T-helper 1 cell treated with Interleukin-12 subunit alpha and Interleukin-12 subunit beta and Interleukin-4 antibody, amounts not matched to agents 30 μg/mL and 1 μg/mL, for 36 hours (primary cell): ENCODE results near the gene LRRC75A.

Experiments used
- H3K27ac Mint-ChIP-seq: one replicate; pipeline ENCODE4 v1.8.0; 2021; ENCODE audit warnings: mild to moderate bottlenecking, mixed read lengths
- H3K27me3 Mint-ChIP-seq: one replicate; pipeline ENCODE4 v1.8.0; 2021; ENCODE audit warnings: low read depth, mixed read lengths
- H3K36me3 Mint-ChIP-seq: one replicate; pipeline ENCODE4 v1.8.0; 2021; ENCODE audit warnings: low read depth, mixed read lengths
- H3K4me1 Mint-ChIP-seq: one replicate; pipeline ENCODE4 v1.8.0; 2021; ENCODE audit warnings: low read depth, mixed read lengths
- H3K4me3 Mint-ChIP-seq: one replicate; pipeline ENCODE4 v1.8.0; 2021; ENCODE audit warnings: mild to moderate bottlenecking, moderate library complexity, mixed read lengths
- H3K9me3 Mint-ChIP-seq: one replicate; pipeline ENCODE4 v1.8.0; 2021; ENCODE audit warnings: mixed read lengths

Gene LRRC75A

DNA sequence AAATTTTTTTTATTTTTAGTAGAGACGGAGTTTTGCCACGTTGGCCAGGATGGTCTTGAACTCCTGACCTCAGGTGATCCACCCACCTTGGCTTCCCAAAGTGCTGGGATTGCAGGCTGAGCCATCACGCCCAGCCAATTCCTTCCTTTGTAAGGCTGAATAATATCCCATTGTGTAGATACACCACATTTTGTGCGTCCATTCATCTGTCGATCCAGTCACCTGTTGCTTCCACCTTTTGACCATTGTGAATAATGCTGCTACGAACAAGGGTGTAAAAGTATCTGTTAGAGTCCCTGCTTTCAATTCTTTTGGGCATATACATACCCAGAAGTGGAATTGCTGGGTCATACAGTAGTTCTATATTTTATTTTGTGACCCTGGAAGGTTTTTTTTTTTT is 61.3 kb downstream of the LRRC75A start:
- Mint-ChIP-seq H3K9me3 (no peaks in the 10 kb centered on the region), H3K36me3 (peaks cover 26% of the 10 kb centered on the region), H3K27ac (no peak overlapping the region)

DNA sequence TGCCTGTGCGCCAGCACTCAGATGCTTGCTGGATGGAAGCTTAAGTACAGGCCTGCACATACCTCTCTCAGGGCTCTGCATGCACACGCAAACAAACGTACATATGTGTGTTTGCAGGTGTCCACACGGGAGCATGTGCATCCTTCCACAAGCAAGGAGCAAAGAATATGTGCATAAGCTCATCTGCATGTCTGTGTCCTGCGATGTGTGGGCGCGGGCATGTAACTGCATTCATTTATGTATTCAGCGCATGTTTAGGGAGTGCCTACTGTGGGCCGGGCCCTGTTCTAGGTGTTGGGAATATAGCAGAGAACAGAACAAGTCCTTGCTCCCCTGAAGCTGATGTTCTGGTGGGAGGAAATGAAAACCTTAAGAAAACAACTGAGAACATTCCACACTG is 62.9 kb downstream of the LRRC75A start:
- H3K4me3 Mint-ChIP-seq = no peak overlapping the region
- no peaks in the 10 kb centered on the region for H3K27me3 Mint-ChIP-seq
- H3K9me3 Mint-ChIP-seq = no peaks in the 10 kb centered on the region
- peaks cover 27% of the 10 kb centered on the region for H3K36me3 Mint-ChIP-seq
- peaks cover 3% of the 10 kb centered on the region for H3K4me1 Mint-ChIP-seq
- H3K27ac Mint-ChIP-seq = no peak overlapping the region

More for the DNA sequence above, 61.3 kb downstream of the LRRC75A start:
- Mint-ChIP-seq H3K27me3 (no peaks in the 10 kb centered on the region), H3K4me1 (peaks cover under 1% of the 10 kb centered on the region), H3K4me3 (no peak overlapping the region)

DNA sequence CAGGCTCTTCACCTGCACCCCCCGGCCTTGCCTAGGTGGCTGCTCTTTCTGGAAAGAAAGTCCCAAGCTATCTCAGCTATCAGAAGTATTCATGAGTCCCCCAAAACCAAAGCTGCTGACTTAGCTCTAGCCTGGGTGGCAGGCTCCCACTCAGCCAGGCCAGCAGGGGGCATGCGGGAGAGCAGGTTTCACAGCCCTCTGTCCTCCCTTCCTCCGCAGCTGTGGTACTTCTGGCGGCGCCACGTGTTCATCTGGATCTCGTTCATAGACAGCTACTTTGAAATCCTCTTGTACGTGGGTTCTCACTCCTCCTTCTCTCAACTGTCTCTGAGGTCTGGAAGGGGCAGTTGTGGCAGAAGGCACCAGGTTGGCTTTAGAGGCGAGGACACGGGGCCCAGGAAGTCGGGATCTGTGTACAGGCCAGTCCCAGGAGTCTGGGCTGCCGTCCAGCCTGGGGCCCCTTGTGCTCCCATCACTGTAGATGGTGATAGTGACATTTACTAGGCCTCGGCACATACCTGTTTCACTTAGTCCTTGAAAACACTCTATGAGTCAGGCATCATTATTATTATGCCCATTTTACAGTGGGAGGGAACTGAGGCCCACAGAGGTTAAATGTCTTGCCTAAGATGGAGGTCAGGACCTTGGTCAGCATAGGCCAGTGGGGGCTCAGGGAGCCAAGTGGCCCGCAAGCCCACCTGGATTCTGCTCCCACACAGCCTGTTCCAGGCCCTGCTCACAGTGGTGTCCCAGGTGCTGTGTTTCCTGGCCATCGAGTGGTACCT is 63.7 kb downstream of the LRRC75A start:
- Mint-ChIP-seq H3K36me3 (peaks cover 29% of the 10 kb centered on the region), H3K4me3 (no peak overlapping the region), H3K27me3 (no peaks in the 10 kb centered on the region), H3K27ac (no peak overlapping the region), H3K9me3 (no peaks in the 10 kb centered on the region), H3K4me1 (peaks cover 3% of the 10 kb centered on the region)

DNA sequence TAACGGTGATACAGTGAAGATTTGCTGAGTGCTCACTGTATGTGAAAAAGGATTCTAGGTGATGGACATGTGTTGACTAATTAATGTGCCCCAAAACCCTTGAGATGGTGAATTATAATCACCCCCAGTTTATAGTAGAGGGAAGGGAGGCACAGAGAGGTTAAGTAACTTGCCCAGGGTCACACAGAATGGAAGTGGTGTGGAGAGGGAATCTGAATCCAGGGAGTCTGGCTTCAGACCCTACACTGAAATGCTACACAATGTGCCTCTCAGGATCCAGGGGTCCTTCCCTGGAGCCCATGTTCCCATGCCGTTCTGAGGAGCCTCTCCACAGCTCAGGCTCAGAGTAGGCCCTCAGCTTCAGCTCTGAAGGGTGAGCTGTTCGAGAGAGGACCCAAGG is 65.0 kb downstream of the LRRC75A start:
- Mint-ChIP-seq H3K27me3 (no peaks in the 10 kb centered on the region), H3K27ac (no peak overlapping the region), H3K9me3 (no peaks in the 10 kb centered on the region), H3K36me3 (peaks cover 36% of the 10 kb centered on the region), H3K4me1 (peaks cover 3% of the 10 kb centered on the region), H3K4me3 (no peak overlapping the region)

DNA sequence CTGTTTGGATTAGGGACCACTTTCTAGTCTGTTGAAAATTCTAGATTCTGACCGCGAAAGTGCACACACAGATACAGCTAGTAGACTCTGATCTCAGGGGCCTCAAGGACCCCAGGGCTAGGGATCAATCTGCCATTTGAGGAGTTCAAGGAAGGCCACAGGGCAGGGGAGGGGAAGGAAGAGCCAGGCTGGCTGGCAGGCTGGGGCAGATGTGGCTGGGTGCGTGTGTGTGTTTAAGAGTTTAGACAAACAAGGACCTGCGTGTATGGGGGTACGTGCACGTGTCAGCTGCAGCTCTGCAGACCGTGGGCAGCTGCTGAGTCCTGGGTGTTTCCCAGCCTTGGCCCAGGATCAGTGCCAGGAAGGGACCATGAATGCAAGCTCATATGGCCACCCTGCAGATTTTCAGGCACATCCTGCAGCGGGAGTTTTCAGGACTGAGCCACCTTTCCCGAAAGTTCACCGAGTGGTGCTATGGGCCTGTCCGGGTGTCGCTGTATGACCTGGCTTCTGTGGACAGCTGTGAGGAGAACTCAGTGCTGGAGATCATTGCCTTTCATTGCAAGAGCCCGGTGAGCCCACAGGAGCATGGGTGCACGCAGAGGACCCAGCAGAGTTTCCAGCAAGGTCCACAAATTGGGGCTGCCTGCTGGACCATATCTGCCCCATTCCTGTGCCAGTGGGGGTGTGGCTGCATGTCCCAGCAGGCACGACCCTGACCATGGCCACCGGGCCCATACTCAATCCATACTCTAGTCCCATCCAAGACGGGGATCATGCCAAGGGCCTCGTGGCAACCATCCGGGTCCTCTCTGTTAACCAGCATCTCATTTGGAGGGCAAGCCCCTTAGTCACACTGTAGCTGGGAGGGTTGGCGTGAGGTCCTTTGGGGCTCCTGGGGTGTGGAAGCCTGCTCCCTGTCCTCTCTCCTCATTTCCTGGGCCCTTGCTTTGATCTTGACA is 66.0 kb downstream of the LRRC75A start:
- Mint-ChIP-seq H3K9me3 (no peaks in the 10 kb centered on the region), H3K36me3 (peaks cover 35% of the 10 kb centered on the region), H3K27me3 (no peaks in the 10 kb centered on the region), H3K4me3 (no peak overlapping the region), H3K27ac (no peak overlapping the region), H3K4me1 (peaks cover 4% of the 10 kb centered on the region)

DNA sequence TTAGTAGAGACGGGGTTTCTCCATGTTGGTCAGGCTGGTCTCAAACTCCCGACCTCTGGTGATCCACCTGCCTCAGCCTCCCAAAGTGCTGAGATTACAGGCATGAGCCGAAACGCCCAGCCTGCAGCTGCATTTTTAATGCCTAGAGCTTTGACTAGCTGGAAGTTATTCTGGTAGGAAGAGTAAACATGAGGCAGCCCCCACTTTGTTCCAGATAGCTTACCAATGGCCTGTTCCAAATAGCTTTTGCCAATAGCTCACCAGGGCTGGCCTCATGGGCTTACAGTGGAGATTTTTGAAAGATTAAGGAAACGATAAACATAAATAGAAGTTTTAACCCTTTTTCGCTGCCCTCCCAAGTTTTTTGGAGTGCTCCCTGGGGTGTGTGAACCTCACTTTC is 66.8 kb downstream of the LRRC75A start:
- Mint-ChIP-seq H3K27ac (no peak overlapping the region), H3K36me3 (peaks cover 31% of the 10 kb centered on the region), H3K4me1 (peaks cover 11% of the 10 kb centered on the region)

DNA sequence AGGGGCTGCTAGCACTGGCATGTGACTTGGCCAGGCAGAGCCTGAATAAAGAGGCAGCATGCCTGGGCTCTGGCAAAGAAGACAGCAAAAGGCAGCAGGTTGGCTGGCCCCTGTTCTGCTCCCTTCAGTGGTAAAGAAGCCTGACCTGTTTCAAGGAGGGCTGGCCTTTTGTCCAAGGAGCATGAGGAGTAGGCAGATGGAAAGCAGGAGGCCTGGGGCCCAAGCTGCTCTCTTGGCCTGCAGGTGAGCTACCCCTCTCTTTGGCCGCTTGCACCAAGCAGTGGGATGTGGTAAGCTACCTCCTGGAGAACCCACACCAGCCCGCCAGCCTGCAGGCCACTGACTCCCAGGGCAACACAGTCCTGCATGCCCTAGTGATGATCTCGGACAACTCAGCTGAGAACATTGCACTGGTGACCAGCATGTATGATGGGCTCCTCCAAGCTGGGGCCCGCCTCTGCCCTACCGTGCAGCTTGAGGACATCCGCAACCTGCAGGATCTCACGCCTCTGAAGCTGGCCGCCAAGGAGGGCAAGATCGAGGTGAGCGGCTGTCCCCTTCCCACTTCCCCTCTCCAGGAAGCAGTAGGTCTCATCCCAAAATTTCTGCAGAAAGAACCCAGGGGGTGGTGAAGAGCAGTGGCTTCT is 68.6 kb downstream of the LRRC75A start:
- H3K36me3 Mint-ChIP-seq = peaks cover 35% of the 10 kb centered on the region

More for the DNA sequence above, 66.8 kb downstream of the LRRC75A start:
- Mint-ChIP-seq H3K27me3 (no peaks in the 10 kb centered on the region), H3K9me3 (no peaks in the 10 kb centered on the region), H3K4me3 (no peak overlapping the region)

DNA sequence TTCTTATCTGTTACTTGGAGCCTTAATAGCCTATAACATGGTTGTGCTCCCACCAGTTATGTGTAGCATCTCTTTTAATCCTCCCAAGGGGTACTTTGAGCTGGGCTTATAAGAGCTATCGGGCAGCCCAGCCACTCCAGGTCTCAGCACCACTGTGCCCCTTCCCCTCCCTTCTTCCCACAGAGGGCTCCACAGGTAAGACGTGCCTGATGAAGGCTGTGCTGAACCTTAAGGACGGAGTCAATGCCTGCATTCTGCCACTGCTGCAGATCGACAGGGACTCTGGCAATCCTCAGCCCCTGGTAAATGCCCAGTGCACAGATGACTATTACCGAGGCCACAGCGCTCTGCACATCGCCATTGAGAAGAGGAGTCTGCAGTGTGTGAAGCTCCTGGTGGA is 69.6 kb downstream of the LRRC75A start:
- no peaks in the 10 kb centered on the region for H3K9me3 Mint-ChIP-seq
- H3K4me3 Mint-ChIP-seq = no peak overlapping the region
- peaks cover 34% of the 10 kb centered on the region for H3K4me1 Mint-ChIP-seq
- H3K27me3 Mint-ChIP-seq = no peaks in the 10 kb centered on the region
- peaks cover 42% of the 10 kb centered on the region for H3K36me3 Mint-ChIP-seq
- no peak overlapping the region for H3K27ac Mint-ChIP-seq

More for the DNA sequence above, 68.6 kb downstream of the LRRC75A start:
- no peak overlapping the region for H3K4me3 Mint-ChIP-seq
- no peak overlapping the region for H3K27ac Mint-ChIP-seq
- peaks cover 29% of the 10 kb centered on the region for H3K4me1 Mint-ChIP-seq
- H3K27me3 Mint-ChIP-seq = no peaks in the 10 kb centered on the region
- H3K9me3 Mint-ChIP-seq = no peaks in the 10 kb centered on the region

DNA sequence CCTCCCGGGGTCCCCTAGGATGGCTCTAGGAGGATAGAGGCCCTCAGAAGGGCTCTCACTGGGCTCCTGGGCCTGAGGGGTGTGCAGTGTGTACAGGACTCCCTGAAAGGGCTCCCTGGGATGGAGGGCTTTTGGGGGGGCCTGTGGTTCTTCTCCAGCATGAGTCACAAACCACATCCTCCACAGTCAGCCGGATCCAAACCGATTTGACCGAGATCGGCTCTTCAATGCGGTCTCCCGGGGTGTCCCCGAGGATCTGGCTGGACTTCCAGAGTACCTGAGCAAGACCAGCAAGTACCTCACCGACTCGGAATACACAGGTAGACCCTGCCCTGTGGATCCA is 72.1 kb downstream of the LRRC75A start:
- Mint-ChIP-seq H3K36me3 (peaks cover 42% of the 10 kb centered on the region), H3K9me3 (no peaks in the 10 kb centered on the region), H3K27me3 (no peaks in the 10 kb centered on the region), H3K27ac (peak overlapping the region; percentile 88), H3K4me3 (peak overlapping the region; percentile 61), H3K4me1 (peaks cover 39% of the 10 kb centered on the region)

DNA sequence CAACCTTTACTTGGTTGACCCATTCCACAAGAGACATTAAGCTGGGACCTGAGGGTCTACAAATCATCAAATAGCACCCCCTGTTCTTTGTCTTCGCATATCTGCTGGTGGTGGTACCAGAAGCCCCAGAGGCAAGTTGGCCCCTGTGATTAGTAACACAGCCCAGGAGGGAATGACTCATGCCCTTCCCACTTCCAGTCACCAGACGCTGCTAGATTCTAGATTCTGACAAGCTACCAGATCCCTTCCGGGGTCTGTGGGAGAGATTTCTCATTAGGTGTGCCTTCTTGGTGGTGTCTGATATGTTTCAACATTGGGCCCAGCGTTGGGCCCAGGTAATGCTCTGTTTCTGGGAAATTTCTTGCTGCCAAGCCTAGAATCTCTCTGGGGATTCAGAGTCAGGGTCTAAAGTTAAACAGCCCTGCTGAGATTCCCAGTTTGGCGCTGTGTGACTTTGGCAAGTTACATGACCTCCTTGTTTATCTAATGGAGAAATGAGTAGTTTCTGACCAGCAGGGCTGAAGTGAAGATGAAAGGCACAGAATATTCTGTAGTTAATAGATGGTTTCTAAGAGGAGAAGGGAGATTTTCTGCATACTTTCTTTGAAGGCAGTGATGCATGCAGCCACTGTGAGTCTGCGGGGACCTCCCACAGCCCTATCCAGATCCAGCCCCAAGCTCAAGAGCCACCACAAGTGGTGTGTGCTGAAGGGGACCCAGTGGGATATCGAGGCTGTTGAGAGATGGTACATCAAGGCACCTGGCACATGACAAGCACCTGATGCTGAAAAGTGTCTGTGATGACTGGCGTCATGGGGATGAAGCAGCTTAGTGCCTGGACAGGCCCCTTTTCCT is 72.7 kb downstream of the LRRC75A start:
- Mint-ChIP-seq H3K27me3 (no peaks in the 10 kb centered on the region), H3K4me1 (peaks cover 44% of the 10 kb centered on the region), H3K9me3 (no peaks in the 10 kb centered on the region), H3K4me3 (peak overlapping the region; percentile 61), H3K36me3 (peaks cover 42% of the 10 kb centered on the region), H3K27ac (peak overlapping the region; percentile 88)

DNA sequence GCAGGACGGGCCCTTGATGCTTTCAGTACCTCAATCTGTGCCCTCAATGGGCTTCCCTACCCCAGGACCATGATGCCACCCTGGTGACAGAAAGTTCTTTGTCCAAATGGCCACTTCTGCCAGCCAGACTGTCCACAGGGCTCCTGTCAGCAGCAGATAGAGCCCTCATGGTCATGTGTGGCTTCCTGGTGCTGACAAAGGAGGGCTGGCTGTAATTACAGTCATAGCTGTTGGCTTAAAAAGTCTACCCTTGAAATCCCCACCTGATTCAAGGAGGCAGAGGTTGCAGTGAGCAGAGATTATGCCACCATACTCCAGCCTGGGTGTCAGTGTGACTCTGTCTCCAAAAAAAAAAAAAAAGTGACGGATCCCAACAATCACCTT is 73.3 kb downstream of the LRRC75A start:
- H3K4me1 Mint-ChIP-seq = peaks cover 46% of the 10 kb centered on the region

DNA sequence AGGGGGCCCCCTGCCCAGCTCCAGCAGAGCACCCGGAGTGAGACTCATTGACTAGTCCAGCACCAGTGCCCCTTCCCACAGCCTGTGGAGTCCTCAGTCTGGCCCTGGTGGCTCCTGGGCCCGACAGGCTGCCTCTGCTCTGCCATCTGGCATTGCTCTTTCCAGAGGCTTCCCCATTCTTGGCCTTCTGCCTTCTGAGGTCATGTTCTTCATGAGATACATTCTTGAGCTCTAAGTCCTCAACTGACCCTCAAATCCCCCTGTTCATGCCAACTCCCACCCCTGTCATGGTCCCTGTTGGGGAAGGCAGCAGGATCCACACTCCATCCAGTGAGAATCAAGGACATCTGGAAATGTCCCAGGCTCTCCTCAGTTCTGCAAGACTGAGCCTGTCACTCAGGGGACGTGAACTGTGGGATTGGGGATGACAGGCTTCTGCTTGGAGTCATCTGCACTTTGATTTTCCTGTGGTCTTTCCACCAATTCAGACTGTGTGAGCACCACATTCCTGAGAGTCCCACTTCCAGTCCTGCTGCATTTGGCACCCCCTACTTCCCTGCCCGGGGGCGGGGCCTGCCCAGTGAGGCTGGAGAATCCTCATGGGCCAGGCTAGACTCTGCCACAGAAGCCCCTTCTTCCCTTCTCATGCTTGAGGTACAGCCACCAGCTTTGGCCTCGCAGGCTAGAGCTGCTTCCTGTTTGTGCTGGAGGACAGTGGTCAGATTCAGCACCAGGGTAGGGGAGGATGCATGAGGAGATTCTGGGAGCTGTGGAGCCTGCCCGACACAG is 73.9 kb downstream of the LRRC75A start:
- H3K27me3 Mint-ChIP-seq = no peaks in the 10 kb centered on the region
- H3K27ac Mint-ChIP-seq = peak overlapping the region; percentile 88
- peaks cover 46% of the 10 kb centered on the region for H3K4me1 Mint-ChIP-seq
- H3K4me3 Mint-ChIP-seq = peak overlapping the region; percentile 34
- H3K9me3 Mint-ChIP-seq = no peaks in the 10 kb centered on the region
- H3K36me3 Mint-ChIP-seq = peaks cover 39% of the 10 kb centered on the region

More for the DNA sequence above, 73.3 kb downstream of the LRRC75A start:
- Mint-ChIP-seq H3K27ac (peak overlapping the region; percentile 88), H3K27me3 (no peaks in the 10 kb centered on the region), H3K9me3 (no peaks in the 10 kb centered on the region), H3K36me3 (peaks cover 42% of the 10 kb centered on the region), H3K4me3 (peak overlapping the region; percentile 61)

DNA sequence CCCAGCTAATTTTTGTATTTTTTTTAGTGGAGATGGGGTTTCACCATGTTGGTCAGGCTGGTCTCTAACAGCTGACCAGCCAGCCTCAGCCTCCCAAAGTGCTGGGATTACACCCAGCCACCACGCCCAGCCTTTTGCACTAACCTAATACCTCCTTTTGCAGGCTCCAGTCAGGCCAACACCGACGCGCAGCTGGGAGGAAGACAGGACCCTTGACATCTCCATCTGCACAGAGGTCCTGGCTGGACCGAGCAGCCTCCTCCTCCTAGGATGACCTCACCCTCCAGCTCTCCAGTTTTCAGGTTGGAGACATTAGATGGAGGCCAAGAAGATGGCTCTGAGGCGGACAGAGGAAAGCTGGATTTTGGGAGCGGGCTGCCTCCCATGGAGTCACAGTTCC is 74.6 kb downstream of the LRRC75A start:
- peak overlapping the region; percentile 99 for H3K27ac Mint-ChIP-seq
- no peaks in the 10 kb centered on the region for H3K27me3 Mint-ChIP-seq
- peaks cover 33% of the 10 kb centered on the region for H3K36me3 Mint-ChIP-seq
- peaks cover 46% of the 10 kb centered on the region for H3K4me1 Mint-ChIP-seq
- no peaks in the 10 kb centered on the region for H3K9me3 Mint-ChIP-seq
- peak overlapping the region; percentile 99 for H3K4me3 Mint-ChIP-seq
